Thyroid gland (tissue), 4 donors: Measurements from ENCODE around the gene GRIA1.

Experiments used
- CTCF ChIP-seq, 6 experiments: fragments of 200-600 bp in 3 of 6; fragments of 450-650 bp in 3 of 6; sonication (generic) in 3 of 6; IDR thresholded peaks; one replicate each; pipeline ENCODE4 v1.5.1; 2016 to 2019; ENCODE audit warnings: antibody characterized with exemption in 6 of 6, mild to moderate bottlenecking in 2 of 6, inconsistent platforms in 1 of 6, moderate library complexity in 1 of 6
- POLR2A ChIP-seq, 2 donors: fragments of 450-650 bp; IDR thresholded peaks; one replicate each; pipeline ENCODE4 v1.6.1; 2017; ENCODE audit warnings: antibody characterized with exemption in 2 of 2, mild to moderate bottlenecking in 2 of 2, moderate library complexity in 1 of 2

GRCh38 chr5:153765987-153766386 lies 275.5 kb downstream of the GRIA1 start:
- TF ChIP-seq CTCF (IDR thresholded peaks at IDR 0.05): no peak
- TF ChIP-seq POLR2A (IDR thresholded peaks at IDR 0.05): no peak
